Measurements from ENCODE around the gene GABBR2.
"Not testable (repeated sequence)": the region's sequence is repeated elsewhere in the genome, so short reads cannot be mapped to it uniquely, and the experiment has no call there.

Gene GABBR2

GRCh38 chr9:98596486-98596885 lies 112.2 kb downstream of the GABBR2 start:
- no peak for DNase-seq (ENCODE audit: low read depth in 2 of 2)

GRCh38 chr9:98594546-98595160 lies 114.1 kb downstream of the GABBR2 start:
- no peak for DNase-seq (ENCODE audit: low read depth in 2 of 2)

DNA sequence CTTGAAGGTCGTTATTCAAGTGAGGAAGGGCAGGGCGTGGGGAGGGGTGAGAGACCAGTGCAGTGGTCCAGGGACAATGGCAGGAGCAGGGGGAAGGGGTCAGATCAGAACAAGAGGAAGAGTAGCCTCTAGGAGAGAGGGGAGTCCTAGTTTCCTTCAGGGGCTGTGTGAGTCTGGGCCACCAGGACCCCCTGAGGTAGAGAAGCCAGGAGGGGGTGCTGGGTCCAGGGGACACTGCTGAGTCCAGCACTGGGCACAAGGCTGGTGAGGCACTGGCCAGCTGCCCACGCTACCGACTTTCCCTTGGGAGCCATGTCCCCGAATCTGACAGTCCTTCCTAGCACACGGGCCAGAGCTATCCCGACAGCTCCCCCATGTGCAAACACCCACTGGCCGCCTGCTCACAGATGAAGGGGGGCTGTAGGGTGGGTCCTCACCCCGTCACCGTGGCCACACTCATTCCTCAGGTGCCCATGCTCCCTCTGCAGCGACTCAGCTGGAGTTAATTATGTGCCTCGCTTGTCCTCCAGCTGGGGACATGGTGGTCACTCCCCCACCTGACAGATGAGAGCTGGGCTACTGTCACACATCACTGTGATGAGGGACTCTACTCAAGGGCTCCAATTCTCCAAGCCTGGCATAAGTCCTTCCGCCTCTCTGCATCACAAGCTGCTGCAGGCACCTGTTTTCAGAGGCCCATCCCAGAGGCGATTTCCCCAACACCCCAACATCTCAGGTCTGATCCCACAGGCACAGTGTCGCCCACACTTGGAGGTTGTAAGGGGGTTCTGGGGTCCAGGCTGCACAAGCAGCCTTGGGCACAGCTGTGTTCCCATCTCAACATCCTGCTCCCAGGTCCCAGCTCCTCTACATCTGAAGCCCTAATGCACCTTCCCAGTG lies 115.1 kb downstream of the GABBR2 start:
- no peak for DNase-seq (ENCODE audit: low read depth in 2 of 2)

GRCh38 chr9:98591696-98592095 lies 117.0 kb downstream of the GABBR2 start:
- no peak for DNase-seq (ENCODE audit: low read depth in 2 of 2)

DNA sequence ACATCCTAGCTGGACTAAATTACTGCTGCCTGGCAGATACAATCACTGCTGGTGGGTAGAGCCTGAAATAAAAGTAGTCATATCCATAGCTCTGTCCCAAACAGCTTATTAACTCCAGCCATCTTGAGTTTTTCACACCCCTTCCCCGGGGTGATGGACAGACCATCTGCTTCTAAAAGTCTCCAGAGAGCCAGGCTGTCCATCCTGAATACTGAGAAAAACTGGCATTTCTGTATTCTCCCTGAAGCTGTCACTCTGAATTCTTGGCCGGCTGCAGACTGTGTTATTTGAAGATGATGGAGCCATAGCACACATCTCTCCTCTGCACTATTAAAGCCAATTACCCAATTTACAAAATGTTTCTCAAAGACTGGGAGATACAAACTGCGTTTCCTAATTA lies 118.6 kb downstream of the GABBR2 start:
- no peak for DNase-seq (ENCODE audit: low read depth in 2 of 2)

DNA sequence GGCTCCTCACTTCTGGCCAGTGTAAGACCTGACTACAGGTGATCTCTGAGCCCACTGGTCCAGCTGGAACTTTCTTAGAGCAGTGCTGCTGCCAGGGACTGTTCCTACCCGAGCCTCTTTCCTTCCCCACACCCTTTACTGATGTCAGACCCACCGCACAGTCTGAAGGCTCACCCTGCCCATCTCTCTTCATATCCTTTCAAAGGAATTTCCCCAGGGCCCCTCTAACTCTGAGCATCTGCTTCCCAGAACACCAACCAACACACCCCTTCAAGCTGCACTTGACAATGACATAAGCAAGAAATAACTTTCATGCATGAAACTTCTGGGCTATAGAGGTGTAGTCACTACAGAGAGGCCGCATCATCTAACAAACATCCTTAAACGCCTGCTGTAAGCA lies 119.6 kb downstream of the GABBR2 start:
- DNase-seq (ENCODE audit: low read depth in 2 of 2): no peak

GRCh38 chr9:98584853-98585438 lies 123.8 kb downstream of the GABBR2 start:
- not testable (repeated sequence) for DNase-seq (ENCODE audit: low read depth in 2 of 2)

GRCh38 chr9:98584059-98584458 lies 124.7 kb downstream of the GABBR2 start:
- no peak for DNase-seq (ENCODE audit: low read depth in 2 of 2)

DNA sequence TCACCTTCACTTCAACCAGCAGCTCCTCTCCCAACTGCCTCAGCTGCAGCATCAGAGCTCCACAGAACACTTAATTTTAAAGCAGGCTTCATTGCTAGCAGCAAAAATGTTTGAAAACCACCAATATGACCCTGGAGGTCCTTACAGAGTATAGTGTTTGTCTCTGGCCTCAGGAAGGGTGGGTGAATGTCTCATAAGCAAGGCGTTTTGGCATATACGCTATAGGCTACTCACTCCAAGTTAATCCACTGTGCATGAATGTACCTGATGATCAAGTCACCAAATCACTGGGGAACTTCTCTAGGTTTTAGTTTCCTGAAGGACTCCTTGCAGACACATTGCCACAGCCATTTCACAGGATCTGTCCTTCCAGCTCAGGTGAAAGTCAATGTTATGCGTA lies 125.3 kb downstream of the GABBR2 start:
- no peak for DNase-seq (ENCODE audit: low read depth in 2 of 2)

DNA sequence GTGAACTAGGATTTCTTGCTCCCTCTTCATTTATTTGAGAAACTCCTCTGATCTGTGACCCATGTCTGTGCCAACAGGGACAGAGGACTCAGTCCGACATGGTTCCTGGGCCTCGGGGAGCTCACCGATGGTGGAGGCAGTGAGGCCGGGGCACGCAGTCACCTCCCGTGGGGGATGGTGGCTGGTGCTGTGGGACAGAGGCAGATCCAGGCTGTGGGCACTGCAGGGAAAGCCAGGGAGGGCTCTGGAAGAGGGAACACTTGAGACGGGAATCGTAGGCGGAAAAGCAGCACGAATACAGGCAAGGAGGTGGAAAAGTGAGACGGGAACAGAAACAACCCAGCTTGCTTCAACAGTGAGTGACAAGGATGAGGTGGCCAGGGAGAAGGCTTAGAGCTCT lies 127.8 kb downstream of the GABBR2 start:
- DNase-seq (ENCODE audit: low read depth in 2 of 2): no peak

GRCh38 chr9:98579700-98580099 lies 129.0 kb downstream of the GABBR2 start:
- DNase-seq (ENCODE audit: low read depth in 2 of 2): no peak

GRCh38 chr9:98577446-98577845 lies 131.3 kb downstream of the GABBR2 start:
- DNase-seq (ENCODE audit: low read depth in 2 of 2): no peak

GRCh38 chr9:98576859-98577258 lies 131.9 kb downstream of the GABBR2 start:
- no peak for DNase-seq (ENCODE audit: low read depth in 2 of 2)

DNA sequence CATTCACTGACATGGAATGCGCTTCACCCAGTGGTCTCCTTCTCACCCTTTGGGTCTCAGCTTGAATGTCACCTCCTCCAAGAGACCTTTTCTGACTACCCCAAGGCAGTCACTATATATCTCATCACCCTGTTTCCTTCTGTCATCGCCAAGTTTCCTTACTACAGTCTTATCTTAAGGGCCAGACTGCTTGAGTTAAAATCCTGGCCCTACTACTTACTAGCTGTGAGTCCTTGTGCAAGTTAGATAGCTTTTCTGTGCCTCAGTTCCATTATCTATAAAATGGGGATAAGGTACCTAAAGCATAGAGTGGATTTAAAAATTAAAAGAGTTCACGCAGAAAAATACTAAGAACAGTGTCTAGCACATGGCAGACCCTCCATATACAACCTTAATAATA lies 132.4 kb downstream of the GABBR2 start:
- no peak for DNase-seq (ENCODE audit: low read depth in 2 of 2)

GRCh38 chr9:98575379-98576346 lies 133.1 kb downstream of the GABBR2 start:
- peak; percentile 5 to 11 for DNase-seq (ENCODE audit: low read depth in 2 of 2)

DNA sequence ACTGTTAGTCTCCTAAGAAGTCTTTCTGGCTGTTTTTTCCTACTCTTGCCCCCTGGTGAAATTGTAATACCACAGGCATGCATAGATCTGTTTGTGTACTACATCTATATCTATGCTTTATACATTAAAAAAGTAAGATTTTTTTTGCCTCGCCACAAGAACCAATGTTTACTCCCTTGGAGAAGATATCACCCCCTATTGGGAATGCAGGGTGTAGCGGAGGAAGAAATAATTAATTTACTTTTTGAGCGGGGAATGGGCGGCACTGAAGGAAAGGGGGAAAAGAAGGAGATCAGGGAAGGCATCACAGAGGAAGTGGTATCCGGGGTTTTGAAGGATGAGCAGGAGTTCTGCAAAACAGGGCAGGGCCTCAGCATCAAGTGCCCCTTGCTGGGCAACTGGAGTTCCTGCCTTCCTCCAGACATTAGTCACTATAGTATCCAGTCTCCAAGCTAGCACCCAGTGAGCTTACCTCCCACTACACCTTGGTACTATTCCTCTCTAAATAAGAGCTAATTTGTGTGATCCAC lies 134.9 kb downstream of the GABBR2 start:
- DNase-seq (ENCODE audit: low read depth in 2 of 2): no peak

DNA sequence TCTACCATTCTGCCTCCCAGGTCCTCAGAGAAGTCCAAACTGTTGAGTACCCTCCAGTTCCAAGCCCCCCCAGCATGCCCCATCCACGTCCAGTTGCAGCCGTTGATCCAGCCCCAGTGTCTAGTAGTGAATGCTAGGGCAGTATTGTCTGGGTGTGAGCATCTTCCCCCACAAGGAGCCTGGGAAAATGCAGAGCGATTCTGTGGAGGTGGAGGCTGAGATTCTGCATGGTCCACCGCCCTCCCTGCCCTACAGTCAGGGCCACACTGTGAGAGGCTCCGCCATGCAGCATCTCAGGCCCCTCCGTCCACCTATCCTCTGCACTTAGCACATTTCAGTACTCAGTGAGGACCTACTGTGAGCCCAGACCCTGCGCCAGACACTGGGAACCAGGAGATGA lies 135.9 kb downstream of the GABBR2 start:
- DNase-seq (ENCODE audit: low read depth in 2 of 2): no peak

- DNase-seq (ENCODE audit: low read depth in 2 of 2): no peak
Observed at GRCh38 chr9:98572054-98572627, 136.6 kb downstream of the GABBR2 start.

DNA sequence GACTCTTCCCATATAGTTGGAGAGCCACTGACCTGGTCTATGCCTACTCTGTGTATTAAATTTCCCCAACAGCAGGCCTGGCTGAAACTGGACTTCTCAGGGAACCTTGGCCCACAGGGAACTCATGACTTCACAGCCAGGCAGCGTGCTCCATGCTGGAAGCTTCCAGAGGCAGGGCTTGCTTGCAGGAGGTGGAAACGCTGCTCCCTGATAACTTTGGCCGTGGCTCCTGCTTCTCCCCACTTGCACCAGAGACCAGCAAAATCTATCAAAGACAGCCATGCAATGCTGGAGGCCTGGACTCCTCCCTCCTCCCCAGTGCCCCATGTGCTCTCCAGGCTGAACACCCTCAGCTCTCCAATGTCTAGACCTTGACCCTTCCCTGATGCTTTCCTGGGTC lies 137.1 kb downstream of the GABBR2 start:
- no peak for DNase-seq (ENCODE audit: low read depth in 2 of 2)

GRCh38 chr9:98570663-98571440 lies 137.9 kb downstream of the GABBR2 start:
- no peak for DNase-seq (ENCODE audit: low read depth in 2 of 2)

Measured in fibroblast of skin of left quadriceps (primary cell).